GM23338 (cell line): ENCODE data around the gene UBASH3B. TPM values are rescaled to one million over a fixed set of nuclear protein-coding genes. Genes with fewer than 3 reads are reported as not detected.
"Not testable (repeated sequence)": the region's sequence is repeated elsewhere in the genome, so short reads cannot be mapped to it uniquely, and the experiment has no call there.

ENCODE experiments used
- ATAC-seq: fragments of 200-7000 bp; cut with Tn5 transposase; 3 replicates; pipeline ENCODE4 v1.9.1; 2020
- DNase-seq: peaks from one replicate; pipeline ENCODE4 v3.0.0-alpha.2; 2015; ENCODE audit warnings: low spot score
- H2AFZ ChIP-seq: fragments of 200-600 bp; sonication (generic); 2 replicates; pipeline ENCODE4 v1.8.0; 2016; ENCODE audit warnings: antibody characterized with exemption, mild to moderate bottlenecking, moderate library complexity
- H3F3A ChIP-seq: fragments of 200-600 bp; sonication (generic); replicated peaks from 2 replicates; pipeline ENCODE4 v1.8.0; 2017; ENCODE audit warnings: antibody characterized with exemption, mixed run types, low read depth
- H3K27ac ChIP-seq: fragments of 200-600 bp; sonication (generic); 2 replicates; pipeline ENCODE4 v1.6.1; 2016; ENCODE audit warnings: low read depth
- H3K27me3 ChIP-seq: fragments of 200-600 bp; sonication (generic); 2 replicates; pipeline ENCODE4 v1.8.0; 2016; ENCODE audit warnings: mild to moderate bottlenecking, mixed run types, moderate library complexity; ENCODE audit not compliant: insufficient read depth
- H3K36me3 ChIP-seq: fragments of 200-600 bp; sonication (generic); 2 replicates; pipeline ENCODE4 v1.8.0; 2016; ENCODE audit warnings: mild to moderate bottlenecking; ENCODE audit not compliant: insufficient read depth
- H3K4me1 ChIP-seq: fragments of 200-600 bp; sonication (generic); 2 replicates; pipeline ENCODE4 v1.8.0; 2016; ENCODE audit warnings: mild to moderate bottlenecking, moderate library complexity; ENCODE audit not compliant: insufficient read depth
- H3K4me2 ChIP-seq: fragments of 200-600 bp; sonication (generic); 2 replicates; pipeline ENCODE4 v1.7.1; 2017; ENCODE audit warnings: mixed run types
- H3K4me3 ChIP-seq: fragments of 200-600 bp; sonication (generic); 2 replicates; pipeline ENCODE4 v1.6.1; 2016; ENCODE audit warnings: mixed run types
- H3K79me2 ChIP-seq: fragments of 200-600 bp; sonication (generic); replicated peaks from 2 replicates; pipeline ENCODE4 v1.8.0; 2017; ENCODE audit warnings: mild to moderate bottlenecking; ENCODE audit not compliant: insufficient read depth
- H3K9me2 ChIP-seq: fragments of 200-600 bp; sonication (generic); 2 replicates; pipeline ENCODE4 v1.8.0; 2017; ENCODE audit not compliant: insufficient read depth
- H4K20me1 ChIP-seq: fragments of 200-600 bp; sonication (generic); replicated peaks from 2 replicates; pipeline ENCODE4 v1.8.0; 2017; ENCODE audit warnings: mild to moderate bottlenecking; ENCODE audit not compliant: insufficient read depth
- H3K27ac Mint-ChIP-seq: 2 replicates; pipeline ENCODE4 v1.8.0; 2020; ENCODE audit warnings: inconsistent platforms, mild to moderate bottlenecking, moderate library complexity, mixed read lengths
- H3K27me3 Mint-ChIP-seq: 3 replicates; pipeline ENCODE4 v1.8.0; 2022; ENCODE audit warnings: low read depth, mild to moderate bottlenecking, moderate library complexity, mixed read lengths, inconsistent platforms; ENCODE audit not compliant: insufficient read depth, poor library complexity
- H3K36me3 Mint-ChIP-seq: 3 replicates; pipeline ENCODE4 v1.8.0; 2021; ENCODE audit warnings: low read depth, mild to moderate bottlenecking, inconsistent platforms, moderate library complexity, mixed read lengths
- H3K4me1 Mint-ChIP-seq: 3 replicates; pipeline ENCODE4 v1.8.0; 2020; ENCODE audit warnings: mild to moderate bottlenecking, inconsistent platforms, mixed read lengths
- H3K4me3 Mint-ChIP-seq: 3 replicates; pipeline ENCODE4 v1.8.0; 2021; ENCODE audit warnings: moderate library complexity, mild to moderate bottlenecking, inconsistent platforms, mixed read lengths
- H3K9me3 Mint-ChIP-seq: 3 replicates; pipeline ENCODE4 v1.8.0; 2020; ENCODE audit warnings: moderate library complexity, mild to moderate bottlenecking, inconsistent platforms, mixed read lengths
- CTCF ChIP-seq, 2 experiments: fragments of 200-600 bp in 1 of 2; sonication (generic) in 1 of 2; conservative IDR thresholded peaks; 2 replicates each; pipeline versions ENCODE4 v1.5.1 to v1.6.1; 2016 to 2017; ENCODE audit warnings: antibody characterized with exemption in 2 of 2, low read depth in 2 of 2, mild to moderate bottlenecking in 2 of 2, moderate library complexity in 1 of 2
- ETS1 ChIP-seq: IDR thresholded peaks from 2 replicates; pipeline ENCODE4 v1.6.1; 2016; ENCODE audit warnings: antibody characterized with exemption
- ZNF114 ChIP-seq: fragments of 250-450 bp; sonication (Bioruptor Pico); IDR thresholded peaks from 2 replicates; pipeline ENCODE4 v1.5.0; 2020; ENCODE audit warnings: mild to moderate bottlenecking, moderate library complexity
- ZNF462 ChIP-seq: fragments of 250-450 bp; sonication (Bioruptor Pico); IDR thresholded peaks from 2 replicates; pipeline ENCODE4 v1.5.0; 2020; ENCODE audit warnings: mild to moderate bottlenecking, moderate library complexity
- polyA plus RNA-seq: library from polyadenylated mRNA; unstranded; fragments of >200 nt; fragmentation: Nextera tagmentation; extraction: Ambion mirVana; gene quantifications from 2 replicates; pipeline ENCODE4 v1.2.1, GENCODE V29; 2016
- total RNA-seq: library from RNA; depleted of rRNA; stranded (reverse); fragments of >200 nt; shearing (Covaris generic); gene quantifications from 2 replicates; pipeline ENCODE4 v1.2.3, GENCODE V29; 2014

UBASH3B gene
- total and polyA plus RNA-seq, 2 experiments from 2014 or later, result 2.1 to 12.0 TPM

GRCh38 chr11:122618927-122619326, 36.6 kb upstream of the UBASH3B start (continued):
- no peak for TF ChIP-seq CTCF (conservative IDR thresholded peaks at IDR 0.05; ENCODE audit: low read depth in 2 of 2)
- TF ChIP-seq ETS1, result no peak

GRCh38 chr11:122619757-122620156, 35.8 kb upstream of the UBASH3B start:
- ATAC-seq (no peak), DNase-seq (no peak)
- H3K27ac Mint-ChIP-seq, result no peak overlapping the region
- Histone ChIP-seq H3K4me2 (no peak overlapping the region), H3K79me2 (no peaks in the 10 kb centered on the region), H3K36me3 (no peaks in the 10 kb centered on the region), H3K9me2 (no peaks in the 10 kb centered on the region), H3K27ac (no peak overlapping the region), H4K20me1 (no peaks in the 10 kb centered on the region), H3F3A (no peaks in the 10 kb centered on the region), H2AFZ (no peak overlapping the region), H3K4me1 (no peaks in the 10 kb centered on the region), H3K27me3 (no peaks in the 10 kb centered on the region), H3K4me3 (no peak overlapping the region)
- no peak for TF ChIP-seq ZNF114
- TF ChIP-seq CTCF (conservative IDR thresholded peaks at IDR 0.05; ENCODE audit: low read depth in 2 of 2), result no peak
- TF ChIP-seq ZNF462 (CRISPR knock-in tag), result no peak
- H3K4me3 Mint-ChIP-seq, result no peak overlapping the region
- no peaks in the 10 kb centered on the region; the same call in 2 of the 3 replicates for H3K4me1 Mint-ChIP-seq
- peaks cover 2% of the 10 kb centered on the region for H3K27me3 Mint-ChIP-seq
- peaks cover 15% of the 10 kb centered on the region; the same call in 2 of the 3 replicates for H3K9me3 Mint-ChIP-seq
- no peaks in the 10 kb centered on the region for H3K36me3 Mint-ChIP-seq

GRCh38 chr11:122625501-122625900, 30.0 kb upstream of the UBASH3B start:
- H3K27me3 Mint-ChIP-seq, H3K79me2 ChIP-seq, H3K4me3 ChIP-seq, H3F3A ChIP-seq, H3K4me2 ChIP-seq, H3K4me1 Mint-ChIP-seq, H2AFZ ChIP-seq, H3K9me3 Mint-ChIP-seq, H3K27ac Mint-ChIP-seq, H3K36me3 Mint-ChIP-seq, H3K4me1 ChIP-seq, DNase-seq, H4K20me1 ChIP-seq, H3K27me3 ChIP-seq, H3K4me3 Mint-ChIP-seq, H3K9me2 ChIP-seq, H3K27ac ChIP-seq, ATAC-seq, H3K36me3 ChIP-seq: not testable (repeated sequence)
